DMS79 treated with DMSO at 0.1 percent for 48 hours (cell line): ENCODE data around the gene SLC4A4.

ENCODE experiments used
- DNase-seq: peaks from one replicate; lab custom pipeline; 2025; lab: John Stamatoyannopoulos, UW

Gene SLC4A4

GRCh38 chr4:71473541-71474240 lies 134.9 kb downstream of the SLC4A4 start:
- DNase-seq = no peak

- DNase-seq = no peak
Observed at GRCh38 chr4:71474731-71475130, 135.9 kb downstream of the SLC4A4 start.

GRCh38 chr4:71476240-71476639 lies 137.4 kb downstream of the SLC4A4 start:
- DNase-seq = no peak

- no peak for DNase-seq
Observed at GRCh38 chr4:71486550-71487343, 147.9 kb downstream of the SLC4A4 start.

GRCh38 chr4:71487344-71487920 lies 148.6 kb downstream of the SLC4A4 start:
- DNase-seq = no peak

- DNase-seq = no peak
Observed at GRCh38 chr4:71494539-71494938, 155.7 kb downstream of the SLC4A4 start.

- no peak for DNase-seq
Observed at GRCh38 chr4:71495454-71495853, 156.6 kb downstream of the SLC4A4 start.

GRCh38 chr4:71497078-71497477 lies 158.3 kb downstream of the SLC4A4 start:
- peak; percentile 6 for DNase-seq

- no peak for DNase-seq
Observed at GRCh38 chr4:71498002-71498401, 159.2 kb downstream of the SLC4A4 start.

- DNase-seq = no peak
Observed at GRCh38 chr4:71498625-71499024, 159.8 kb downstream of the SLC4A4 start.

GRCh38 chr4:71501992-71502391 lies 163.2 kb downstream of the SLC4A4 start:
- DNase-seq = no peak

GRCh38 chr4:71518283-71518989 lies 179.6 kb downstream of the SLC4A4 start:
- no peak for DNase-seq

GRCh38 chr4:71520308-71520707 lies 181.5 kb downstream of the SLC4A4 start:
- DNase-seq = no peak

- no peak for DNase-seq
Observed at GRCh38 chr4:71520850-71521249, 182.0 kb downstream of the SLC4A4 start.

- no peak for DNase-seq
Observed at GRCh38 chr4:71524756-71525155, 185.9 kb downstream of the SLC4A4 start.

GRCh38 chr4:71526637-71527406 lies 188.0 kb downstream of the SLC4A4 start:
- no peak for DNase-seq

- DNase-seq = no peak
Observed at GRCh38 chr4:71532407-71532806, 193.6 kb downstream of the SLC4A4 start.

- DNase-seq = no peak
Observed at GRCh38 chr4:71533121-71533520, 194.3 kb downstream of the SLC4A4 start.

GRCh38 chr4:71537551-71538065 lies 198.8 kb downstream of the SLC4A4 start:
- DNase-seq = no peak

GRCh38 chr4:71538528-71538927 lies 199.7 kb downstream of the SLC4A4 start:
- no peak for DNase-seq

GRCh38 chr4:71540749-71541269 lies 202.0 kb downstream of the SLC4A4 start:
- DNase-seq = no peak
